Erythroblast (primary cell): ENCODE results near the gene UGT1A6.

Experiments
- GATA1 ChIP-seq: IDR thresholded peaks from 2 replicates; pipeline ENCODE4 v1.6.1; 2011; ENCODE audit warnings: low read depth, mild to moderate bottlenecking, control low read depth, low read length, moderate library complexity
- POLR2A ChIP-seq: IDR thresholded peaks from 2 replicates; pipeline ENCODE4 v1.6.1; 2011; ENCODE audit warnings: mild to moderate bottlenecking, low read length

DNA sequence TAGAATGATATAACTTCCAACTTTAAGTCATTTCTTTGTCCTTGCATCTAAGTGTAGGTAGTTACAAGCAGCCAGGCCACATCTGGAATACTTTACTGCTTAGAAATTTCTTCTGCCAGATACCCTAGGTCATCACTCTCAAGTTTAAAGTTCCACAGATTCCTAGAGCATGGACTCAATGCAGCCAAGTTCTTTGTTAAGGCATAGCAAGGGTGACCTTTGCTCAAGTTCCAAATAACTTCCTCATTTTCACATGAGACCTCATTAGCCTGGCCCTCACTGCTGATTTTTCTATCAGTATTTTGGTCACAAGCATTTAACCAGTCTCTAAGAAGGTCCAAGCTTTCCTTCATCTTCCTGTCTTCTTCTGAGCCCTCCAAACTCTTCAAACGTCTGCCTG lies 28.8 kb upstream of the UGT1A6 start:
- TF ChIP-seq POLR2A (no peak), GATA1 (no peak)
